Spleen (tissue), 7 donors: ENCODE results near the gene PARN.

ENCODE experiments used
- POLR2A ChIP-seq, 3 donors: fragments of 450-650 bp; IDR thresholded peaks; one replicate each; pipeline ENCODE4 v1.5.1; 2017; ENCODE audit warnings: antibody characterized with exemption in 3 of 3, mild to moderate bottlenecking in 1 of 3
- TF ChIP-seq, protein P1 (sequence below), 11 experiments: fragments of 200-600 bp in 7 of 11; fragments of 450-650 bp in 4 of 11; sonication (generic) in 4 of 11; IDR thresholded peaks in 8 of 11; conservative IDR thresholded peaks in 3 of 11; 1 replicate in 7 of 11; 2 replicates in 4 of 11; pipeline versions ENCODE4 v1.4.0 to v1.8.0; 2016 to 2021; ENCODE audit warnings: antibody characterized with exemption in 11 of 11, inconsistent platforms in 4 of 11, mild to moderate bottlenecking in 1 of 11
- donor health status: DM: no; HTN: no; CAD: no; lungs with moderate emphysema.
- donor health status: DM: no; HTN: no; CAD: no.
- donor health status: DM: no; HTN: no; CAD: no.

DNA sequence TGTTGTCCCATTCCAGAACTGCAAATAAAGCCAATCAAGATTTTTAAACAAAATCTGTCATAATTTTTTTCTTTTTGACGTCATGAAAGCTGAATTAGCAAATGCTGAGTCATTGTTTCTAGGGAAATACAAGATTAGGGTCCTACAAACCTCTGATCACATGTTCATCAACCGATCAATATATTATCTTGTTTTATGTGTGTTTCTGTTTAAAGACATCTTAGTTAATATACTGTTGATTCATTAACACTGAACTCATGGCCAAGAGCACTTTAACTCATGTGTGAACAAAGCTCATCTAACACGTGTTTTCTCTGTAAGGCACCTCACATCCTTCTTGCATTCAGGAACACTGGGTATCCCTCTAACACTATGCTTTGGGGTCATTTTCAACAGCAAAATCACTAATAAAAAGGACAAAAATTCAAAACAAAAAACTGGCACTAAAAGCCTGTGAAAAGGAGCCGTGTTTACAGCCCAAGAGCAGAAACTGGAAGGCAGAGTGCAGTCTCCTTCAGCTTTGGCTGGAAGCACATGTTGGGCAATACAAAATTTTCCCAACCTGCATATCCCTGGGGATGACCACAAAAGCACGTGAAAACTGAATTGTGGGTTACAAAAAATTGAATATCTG is 102.5 kb downstream of the PARN start:
- TF ChIP-seq, protein P1, sequence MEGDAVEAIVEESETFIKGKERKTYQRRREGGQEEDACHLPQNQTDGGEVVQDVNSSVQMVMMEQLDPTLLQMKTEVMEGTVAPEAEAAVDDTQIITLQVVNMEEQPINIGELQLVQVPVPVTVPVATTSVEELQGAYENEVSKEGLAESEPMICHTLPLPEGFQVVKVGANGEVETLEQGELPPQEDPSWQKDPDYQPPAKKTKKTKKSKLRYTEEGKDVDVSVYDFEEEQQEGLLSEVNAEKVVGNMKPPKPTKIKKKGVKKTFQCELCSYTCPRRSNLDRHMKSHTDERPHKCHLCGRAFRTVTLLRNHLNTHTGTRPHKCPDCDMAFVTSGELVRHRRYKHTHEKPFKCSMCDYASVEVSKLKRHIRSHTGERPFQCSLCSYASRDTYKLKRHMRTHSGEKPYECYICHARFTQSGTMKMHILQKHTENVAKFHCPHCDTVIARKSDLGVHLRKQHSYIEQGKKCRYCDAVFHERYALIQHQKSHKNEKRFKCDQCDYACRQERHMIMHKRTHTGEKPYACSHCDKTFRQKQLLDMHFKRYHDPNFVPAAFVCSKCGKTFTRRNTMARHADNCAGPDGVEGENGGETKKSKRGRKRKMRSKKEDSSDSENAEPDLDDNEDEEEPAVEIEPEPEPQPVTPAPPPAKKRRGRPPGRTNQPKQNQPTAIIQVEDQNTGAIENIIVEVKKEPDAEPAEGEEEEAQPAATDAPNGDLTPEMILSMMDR (IDR thresholded peaks at IDR 0.05 in 8 of 11, conservative IDR thresholded peaks at IDR 0.05 in 3 of 11): no peak
- no peak for TF ChIP-seq POLR2A (IDR thresholded peaks at IDR 0.05)
